HG03196 (cell line): ENCODE measurements around the gene PTPRE.

Source experiments
- ATAC-seq: cut with Tn5 transposase; IDR thresholded peaks from one replicate; pipeline ENCODE4 v1.9.1; 2021; ENCODE audit not compliant: unreplicated experiment

Gene PTPRE

DNA sequence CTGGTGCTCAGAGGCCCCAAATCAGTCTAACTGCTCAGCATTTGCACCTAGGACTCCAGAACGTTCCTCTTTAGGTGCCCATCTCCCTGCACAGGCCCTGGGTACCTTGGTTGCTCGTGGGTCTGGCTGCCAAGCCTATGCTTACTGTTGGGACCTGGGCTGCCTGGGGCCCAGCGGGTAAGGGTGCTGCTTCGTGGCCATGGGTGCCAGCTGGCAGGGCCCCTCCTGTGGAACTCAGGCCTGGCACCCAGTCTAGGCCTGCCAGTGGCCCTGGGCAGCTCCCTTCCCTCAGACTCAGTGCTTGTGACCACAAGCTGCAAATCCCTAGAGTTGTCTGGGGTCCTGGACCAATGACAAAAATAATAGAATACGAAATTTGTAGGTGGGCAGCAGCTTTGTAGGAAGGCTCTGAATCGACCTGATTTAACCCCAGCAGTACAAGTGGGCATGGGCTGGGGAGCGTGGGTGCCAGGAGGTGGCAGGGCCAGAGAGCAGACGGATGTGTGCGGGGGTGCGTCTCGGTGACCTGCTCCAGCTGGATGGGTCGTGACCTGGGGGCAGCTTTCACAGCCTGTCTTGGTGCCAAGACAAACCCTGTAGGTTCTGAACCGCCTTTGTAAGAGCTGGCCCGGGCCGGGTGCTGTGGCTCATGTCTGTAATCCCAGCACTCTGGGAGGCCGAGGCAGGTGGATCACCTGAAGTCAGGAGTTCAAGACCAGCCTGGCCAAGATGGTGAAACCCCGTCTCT, 149.6 kb downstream of the PTPRE start:
- ATAC-seq = no peak

DNA sequence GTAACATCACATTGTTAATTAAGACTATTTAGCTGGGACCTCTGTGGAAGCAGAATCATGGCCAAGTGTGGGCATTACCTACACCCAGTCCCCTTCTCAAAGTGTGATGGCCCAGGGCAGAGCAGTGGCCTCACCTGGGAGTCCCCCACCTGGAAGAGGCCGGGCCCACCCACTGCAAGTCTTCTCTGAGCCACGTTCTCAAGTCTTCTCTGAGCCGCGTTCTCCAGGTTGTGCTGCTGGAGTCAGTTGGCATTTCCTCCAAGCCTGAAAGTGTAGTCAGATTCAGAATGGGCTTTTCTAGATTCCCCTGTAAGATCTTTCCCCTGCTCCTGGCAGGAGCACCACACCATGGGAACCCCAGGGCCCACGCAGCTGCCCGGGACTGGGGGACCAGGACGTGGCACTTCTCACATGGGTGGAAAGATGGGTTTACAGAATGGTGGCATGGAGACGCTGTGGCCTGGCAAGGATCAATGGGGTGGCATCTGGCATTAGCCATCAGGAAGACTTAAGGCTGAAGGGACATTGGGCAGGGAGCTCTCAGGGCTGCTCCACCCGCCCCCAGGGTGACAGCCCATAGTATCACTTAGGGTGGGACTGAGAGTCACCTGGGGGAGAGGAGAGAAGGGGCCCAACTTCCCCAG, 151.3 kb downstream of the PTPRE start:
- ATAC-seq = no peak

DNA sequence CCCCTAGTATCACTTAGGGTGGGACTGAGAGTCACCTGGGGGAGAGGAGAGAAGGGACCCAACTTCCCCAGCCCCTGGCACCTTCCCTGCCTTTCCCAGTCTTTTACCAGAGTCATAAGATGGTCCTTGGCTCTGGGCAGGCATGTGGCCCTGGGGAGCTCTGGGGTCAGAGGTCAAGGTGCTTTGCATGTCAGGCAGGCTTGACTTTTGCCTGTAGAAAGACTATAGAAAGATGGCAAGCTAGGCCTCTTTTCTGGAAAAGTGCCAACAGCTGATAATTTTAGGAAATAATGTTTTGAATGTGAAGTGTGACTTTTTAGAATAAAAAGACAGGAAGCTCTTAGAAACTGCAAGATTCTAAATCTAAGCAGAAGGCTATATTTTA, 151.8 kb downstream of the PTPRE start:
- ATAC-seq = no peak

DNA sequence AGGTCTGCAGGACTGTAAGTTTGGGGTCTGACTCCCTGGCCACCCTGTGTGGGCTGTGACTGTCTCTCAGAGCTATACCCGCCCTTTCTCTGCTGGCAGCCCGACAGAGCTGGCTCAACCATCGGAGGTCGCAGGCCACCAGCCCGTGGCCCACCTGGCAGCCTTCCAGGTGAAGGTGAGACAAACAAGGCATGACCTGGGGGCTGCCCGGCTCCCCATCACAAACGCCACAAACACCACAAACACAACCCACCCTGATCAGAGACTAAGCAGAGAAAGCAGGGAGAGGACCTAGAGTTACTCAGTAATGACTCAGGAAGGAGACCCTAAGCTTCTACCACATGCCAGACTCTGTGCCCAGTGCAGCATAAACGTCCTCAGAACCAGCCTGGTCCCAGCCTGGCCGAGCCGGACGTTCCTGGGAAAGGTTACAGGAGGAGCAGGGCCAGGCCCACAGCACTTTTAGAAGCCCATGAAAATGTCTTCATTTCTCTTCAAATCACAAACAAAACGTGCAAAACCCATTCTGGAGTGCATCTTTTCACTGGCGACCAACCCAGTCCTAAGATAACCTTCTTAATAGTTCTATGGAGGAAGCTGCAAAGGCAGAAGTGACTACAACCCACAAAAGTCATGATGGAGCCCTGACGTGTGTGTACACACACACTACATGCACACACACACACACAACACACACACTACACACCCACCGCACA, 152.5 kb downstream of the PTPRE start:
- no peak for ATAC-seq

DNA sequence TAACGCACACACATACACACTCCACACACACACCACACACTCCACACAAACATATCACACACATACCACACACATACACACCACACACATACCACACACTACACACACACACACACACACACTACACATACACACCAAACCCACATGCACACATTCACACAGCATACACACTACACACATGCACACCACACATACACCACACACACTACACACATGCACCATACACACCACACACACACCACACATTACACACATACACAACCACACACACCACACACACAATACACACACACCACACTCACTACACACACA, 153.0 kb downstream of the PTPRE start:
- ATAC-seq = no peak

DNA sequence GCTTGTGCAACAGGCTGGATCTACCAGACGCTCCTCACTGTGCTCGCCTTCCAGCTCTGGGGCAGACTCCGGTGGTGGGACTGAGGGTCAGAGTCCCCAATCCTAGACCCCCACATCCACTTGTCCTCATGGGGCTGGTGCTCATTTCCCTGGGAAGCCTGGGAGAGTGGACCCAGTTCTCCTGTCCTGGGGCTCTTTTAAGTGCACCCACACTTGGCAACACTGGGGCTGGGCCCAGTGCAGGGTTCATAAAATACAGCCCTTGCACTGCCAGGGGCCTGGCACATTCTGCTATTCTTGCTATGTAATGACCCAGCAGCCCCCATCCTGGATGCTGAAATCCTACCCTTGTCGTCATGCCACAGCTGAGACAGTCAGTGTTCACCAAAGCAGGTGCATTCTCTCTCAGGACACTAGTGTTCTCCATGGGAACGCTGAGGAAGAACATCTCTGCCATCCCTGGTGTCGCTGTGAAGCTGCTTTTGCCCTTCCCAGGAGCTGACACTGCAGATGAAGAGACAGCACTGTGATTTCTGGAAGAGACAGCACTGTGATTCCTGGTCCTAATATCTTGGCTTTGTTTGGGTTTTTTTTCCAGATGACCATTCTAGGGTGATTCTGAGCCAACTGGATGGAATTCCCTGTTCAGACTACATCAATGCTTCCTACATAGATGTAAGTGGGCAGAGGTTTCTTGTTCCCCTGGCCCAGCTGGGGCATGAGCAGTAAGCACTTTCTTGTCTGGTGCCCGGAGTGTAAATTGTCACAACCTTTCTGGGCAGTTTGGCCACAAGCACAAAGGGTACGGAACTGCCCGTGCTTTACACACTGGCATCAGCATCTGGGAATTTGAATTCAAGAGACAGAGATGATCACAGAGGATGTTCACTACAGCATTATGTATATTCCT, 153.7 kb downstream of the PTPRE start:
- no peak for ATAC-seq

DNA sequence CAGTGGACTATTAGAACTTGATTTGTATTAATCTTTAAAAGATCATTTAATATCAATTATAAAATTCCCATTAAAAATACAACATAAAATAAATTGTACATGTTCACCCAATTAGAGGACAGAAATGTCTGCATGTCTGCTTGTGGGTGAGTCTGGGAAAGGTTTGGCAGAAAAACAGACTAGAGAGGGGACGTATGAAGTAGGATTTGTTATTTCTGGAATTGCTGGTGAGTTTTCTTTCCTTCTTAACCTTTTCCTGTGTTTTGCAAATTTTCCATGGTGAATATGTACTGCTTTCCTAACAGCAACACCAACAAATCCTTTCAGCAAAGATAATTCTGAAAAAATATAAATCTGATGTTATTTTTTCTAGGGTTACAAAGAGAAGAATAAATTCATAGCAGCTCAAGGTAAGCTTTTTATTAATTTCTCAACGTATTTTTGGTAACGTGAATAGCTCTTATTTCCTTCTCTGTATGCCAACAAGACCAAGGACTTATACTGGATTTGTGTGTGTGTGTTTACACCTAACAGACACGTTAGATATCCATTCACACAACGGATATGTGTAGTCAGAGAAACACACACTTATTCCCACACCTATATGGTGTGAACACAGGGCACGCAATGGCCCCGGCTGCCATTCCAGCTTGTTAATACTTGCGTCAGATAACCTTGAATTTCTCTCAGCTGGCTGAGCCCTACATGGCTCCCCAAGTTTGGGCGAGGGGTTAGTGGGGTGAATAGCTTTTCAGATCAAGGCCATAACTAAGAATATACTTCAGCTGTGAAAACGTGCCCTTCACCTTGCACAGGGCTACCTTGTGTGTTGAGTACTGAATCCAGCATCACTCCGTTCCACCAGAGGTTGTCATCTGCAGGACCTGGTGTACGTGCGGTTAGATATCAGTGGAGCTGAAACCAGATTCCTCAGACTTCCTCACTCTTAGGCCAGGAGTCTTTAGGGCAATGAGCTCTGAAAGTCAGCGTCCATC, 154.7 kb downstream of the PTPRE start:
- ATAC-seq = no peak

DNA sequence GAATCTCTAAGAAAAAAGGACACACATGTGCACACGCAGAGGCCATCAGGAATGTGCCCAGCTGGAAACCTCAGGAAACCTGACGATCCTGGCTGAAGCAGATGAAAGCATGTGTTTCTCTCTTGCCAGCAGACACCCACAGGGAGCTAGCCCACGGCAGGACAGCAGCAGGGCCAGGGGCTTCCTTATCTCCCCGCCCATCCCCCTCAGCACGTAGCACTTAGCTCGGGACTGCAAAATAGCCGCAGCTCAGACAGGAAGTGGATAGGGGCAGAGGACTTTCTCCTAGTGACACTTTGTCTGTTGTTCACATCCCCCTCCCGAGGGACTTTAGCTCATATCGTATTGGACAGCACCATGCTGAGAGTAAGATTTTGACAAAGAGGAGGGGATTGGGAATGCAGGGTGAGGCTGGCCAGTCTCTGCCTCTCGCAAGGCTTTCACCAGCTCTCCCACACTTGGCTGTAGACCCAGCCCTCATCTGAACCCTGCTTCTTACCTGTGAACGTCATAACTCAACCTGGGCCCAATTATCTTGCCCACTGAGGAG, 155.5 kb downstream of the PTPRE start:
- peak; percentile 9 for ATAC-seq

DNA sequence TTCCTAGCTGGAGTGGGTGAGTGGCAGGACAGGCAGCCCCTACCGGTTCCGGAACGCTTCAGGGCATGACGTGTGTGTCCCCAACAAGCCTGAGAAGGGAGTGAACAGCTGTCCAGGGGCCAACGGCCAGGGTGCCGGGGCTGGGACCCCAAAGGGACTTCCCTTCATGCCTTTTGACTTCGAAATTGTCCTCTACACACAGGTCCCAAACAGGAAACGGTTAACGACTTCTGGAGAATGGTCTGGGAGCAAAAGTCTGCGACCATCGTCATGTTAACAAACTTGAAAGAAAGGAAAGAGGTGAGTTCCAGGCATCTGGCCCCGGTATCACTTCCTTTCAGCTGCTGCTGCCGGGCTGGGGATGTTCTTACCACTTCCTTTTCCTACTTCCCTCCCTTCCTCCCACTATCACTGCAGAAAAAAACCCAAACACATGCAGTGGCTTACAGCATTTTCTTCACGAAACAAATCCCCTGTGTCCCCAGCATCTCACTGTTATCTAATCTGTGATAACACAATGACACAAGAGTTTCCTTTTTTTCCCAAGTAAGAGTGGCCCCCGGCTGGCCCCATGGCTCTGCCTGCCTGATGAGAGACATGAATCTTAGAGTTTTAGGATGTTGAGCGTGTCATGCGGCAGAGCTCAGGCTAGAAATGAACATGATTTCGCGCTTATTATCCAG, 156.1 kb downstream of the PTPRE start:
- ATAC-seq = peak; percentile 39

DNA sequence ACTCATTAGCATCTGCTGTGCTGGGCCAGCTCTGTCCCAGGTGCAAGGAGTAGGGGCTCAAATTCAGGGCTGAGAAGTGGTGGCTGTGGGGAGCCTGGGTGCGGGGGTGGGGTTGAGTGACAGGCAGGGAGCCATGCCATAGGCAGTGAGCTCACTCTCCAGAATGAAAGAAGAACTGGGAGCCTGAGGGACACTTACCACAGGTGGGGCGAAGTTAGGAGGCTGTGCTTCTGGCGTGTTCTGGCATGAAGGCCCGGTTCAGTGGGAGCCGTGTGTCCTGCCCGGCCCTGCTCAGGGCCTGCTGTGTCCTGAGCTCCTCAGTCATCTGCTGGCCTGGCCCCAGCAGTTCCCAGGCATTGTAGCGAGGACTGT, 156.8 kb downstream of the PTPRE start:
- peak; percentile 16 for ATAC-seq

DNA sequence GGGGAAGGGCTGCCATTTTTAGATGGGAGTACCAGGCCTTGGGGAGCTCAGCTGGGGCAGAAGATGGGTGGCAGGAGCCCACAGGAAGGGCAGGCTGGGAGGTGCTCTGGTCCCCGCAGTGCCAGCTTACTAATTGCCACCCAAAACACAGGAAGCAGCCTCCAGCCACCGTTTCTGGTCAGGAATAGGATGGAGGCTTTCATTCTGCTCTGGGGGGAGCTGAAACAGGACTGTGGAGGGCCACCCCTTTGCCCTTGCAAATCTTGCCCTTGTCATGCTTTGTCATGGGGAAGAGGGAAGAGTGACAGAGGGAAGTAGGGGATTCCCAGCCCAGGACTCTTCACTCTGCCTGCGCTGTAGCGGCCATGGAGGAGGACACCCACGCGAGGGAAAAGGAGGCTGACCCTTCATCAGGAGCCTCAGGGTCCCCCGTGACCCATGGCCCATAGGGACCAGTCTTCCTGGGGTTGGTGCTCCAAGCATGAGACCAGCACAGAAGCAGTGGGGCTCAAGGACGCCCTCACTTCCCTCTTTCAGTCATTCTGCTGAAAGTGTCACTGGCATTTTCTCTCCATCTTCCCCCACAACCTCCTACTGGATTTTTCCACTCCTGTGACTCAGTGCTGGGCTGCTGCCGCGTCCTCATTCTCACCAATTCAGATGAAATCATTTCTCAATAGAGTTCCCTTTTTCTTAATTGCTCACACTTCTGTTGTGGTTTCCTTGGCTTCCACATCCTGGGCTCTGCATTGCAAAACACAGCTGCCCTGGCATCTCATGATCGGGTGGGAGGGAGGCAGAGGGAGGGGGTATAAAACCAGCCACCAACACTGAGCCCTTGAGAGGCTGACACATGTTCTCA, 157.4 kb downstream of the PTPRE start:
- ATAC-seq = peak; percentile 53

DNA sequence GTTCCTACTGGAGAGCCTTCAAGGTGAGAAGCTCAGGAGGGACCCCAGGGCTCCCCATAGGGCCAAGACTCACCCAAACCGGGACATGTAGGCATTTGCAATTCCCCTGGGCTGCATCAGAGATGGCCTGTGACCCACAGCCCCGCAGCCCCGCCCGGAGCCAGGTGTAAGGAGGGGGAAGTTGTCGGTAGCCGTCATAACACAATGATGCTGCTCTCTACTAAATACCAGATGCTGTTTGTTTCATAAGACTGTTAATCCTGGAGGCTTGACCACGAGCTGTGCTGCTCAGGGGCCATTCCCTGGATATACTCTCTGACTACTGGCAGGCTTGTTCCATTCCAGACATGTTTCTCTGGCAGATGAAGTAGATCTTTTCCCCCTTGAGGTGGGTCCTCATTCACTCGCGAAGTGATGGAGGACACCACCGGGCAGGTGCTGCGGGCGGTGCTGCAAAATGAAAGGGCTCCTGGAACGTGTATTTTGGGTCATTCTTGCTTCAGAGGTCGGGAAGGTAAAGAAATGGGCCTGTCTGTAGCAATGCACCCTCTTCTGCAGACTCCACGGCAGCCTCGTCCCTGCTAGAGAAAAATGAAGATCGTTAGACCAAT, 158.2 kb downstream of the PTPRE start:
- ATAC-seq = no peak

DNA sequence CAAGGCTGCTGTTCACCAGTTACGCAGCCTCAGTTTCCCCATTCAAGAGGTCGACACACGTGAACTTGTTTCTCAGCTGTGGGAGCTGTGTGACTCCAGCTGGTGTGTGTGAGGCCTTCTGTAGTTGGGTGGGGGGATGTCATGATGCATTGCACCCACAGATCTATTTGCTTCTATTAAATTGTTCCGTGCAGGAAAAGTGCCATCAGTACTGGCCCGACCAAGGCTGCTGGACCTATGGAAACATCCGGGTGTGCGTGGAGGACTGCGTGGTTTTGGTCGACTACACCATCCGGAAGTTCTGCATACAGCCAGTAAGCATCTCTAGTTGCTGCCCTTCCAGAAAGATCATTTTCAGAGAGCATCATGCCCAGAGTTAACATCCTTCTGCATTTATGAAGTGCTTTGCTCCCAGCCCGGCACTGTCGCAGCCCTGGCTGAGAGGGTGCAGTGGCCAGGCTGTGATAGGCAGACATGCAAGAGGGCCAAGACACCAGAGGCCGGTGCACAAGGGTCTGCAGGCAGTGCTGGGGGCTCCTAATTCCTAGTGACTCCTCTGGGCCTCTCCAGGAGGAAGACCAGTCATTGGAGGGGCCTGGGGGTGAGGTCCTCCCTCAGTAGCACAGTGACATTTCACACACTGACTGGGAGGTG, 159.1 kb downstream of the PTPRE start:
- no peak for ATAC-seq

DNA sequence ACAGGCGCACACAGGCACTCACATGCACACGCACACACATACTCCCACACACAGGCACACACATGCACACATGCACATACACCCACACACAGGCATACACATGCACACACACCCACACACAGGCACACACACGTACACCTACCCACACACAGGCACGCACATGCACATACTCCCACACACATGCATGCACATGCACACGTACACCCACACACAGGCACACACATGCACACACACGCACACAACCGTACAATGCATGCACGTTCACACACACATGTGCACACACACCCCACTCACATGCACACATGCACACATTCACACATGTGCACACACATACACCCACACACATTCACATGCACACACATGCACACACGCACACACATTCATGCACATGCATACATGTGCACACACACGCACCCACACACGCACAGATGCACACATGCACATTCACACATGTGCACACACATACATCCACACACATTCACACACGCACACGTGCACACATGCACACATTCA, 160.0 kb downstream of the PTPRE start:
- ATAC-seq = no peak

DNA sequence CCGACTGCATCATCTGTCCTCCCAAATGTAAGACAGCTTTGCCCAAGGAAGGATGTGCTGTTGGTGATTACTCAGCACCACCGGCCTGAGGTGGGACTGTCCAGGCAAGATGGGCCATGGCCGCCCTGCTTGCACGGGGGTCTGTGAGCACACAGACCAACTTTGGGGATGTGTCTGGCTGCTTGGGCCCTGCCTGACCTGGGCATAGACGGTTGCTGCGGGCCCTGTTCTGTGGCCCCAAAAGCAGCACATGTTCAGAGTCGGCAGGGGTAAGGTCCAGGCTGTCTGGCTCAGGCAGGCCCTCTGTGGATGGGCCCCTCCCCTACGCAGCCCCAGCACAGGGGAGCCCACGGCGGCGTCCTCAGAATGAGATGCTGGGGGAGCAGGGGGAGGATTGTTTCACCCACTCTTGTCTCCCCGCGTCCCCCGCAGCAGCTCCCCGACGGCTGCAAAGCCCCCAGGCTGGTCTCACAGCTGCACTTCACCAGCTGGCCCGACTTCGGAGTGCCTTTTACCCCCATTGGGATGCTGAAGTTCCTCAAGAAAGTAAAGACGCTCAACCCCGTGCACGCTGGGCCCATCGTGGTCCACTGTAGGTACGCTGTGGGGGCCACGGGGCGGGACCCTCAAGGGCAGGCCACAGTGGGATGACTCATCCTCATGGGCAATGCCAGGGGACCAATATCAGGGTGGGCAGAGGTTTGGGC, 160.9 kb downstream of the PTPRE start:
- no peak for ATAC-seq

DNA sequence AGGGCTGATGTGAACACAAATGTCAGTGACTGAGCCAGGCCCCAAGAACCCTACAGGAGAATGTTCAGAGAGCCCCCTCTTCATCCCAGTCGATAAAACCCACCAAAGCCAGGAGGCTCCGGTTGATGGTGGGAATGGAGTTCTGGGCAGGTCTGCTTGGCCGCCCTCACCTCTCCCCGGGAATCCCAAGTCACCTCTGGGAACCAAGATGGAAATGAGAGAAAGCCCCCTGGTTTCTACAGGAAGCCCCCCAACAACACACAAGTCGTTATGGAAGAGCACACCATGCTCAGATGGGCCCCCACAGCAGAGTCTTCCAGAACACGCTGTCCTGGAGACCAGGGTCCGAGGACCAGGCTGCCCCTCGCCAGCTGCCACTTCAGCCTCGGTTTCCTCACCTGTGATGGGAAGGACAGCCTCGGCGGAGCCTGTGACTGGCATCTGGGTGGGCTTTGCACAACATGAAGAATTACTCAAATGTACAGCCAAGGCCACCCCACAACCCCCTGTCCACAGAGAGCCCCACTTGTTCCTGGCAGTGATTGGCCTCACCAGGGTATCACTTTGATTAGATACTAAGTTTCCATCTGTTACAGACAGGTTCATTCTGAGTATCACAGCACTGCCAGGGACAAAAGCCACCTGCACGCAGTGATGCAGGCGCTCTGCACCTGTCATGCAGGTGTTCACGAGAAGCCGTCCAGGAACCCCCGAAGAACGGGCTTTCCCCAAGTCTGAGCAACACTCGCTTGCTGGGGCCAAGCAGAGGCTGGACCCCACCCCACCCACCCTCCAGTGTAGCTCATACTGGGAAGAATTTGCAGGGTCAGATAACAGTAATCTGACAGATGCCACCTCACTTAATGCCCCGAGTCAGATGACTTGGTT, 161.7 kb downstream of the PTPRE start:
- no peak for ATAC-seq
